ENCODE data around the gene STRBP. TPM values are rescaled to one million over a fixed set of nuclear protein-coding genes. Genes with fewer than 3 reads are reported as not detected.

Gene STRBP
- total RNA-seq, 1 experiment from 2014 or later = 96.3 TPM

DNA sequence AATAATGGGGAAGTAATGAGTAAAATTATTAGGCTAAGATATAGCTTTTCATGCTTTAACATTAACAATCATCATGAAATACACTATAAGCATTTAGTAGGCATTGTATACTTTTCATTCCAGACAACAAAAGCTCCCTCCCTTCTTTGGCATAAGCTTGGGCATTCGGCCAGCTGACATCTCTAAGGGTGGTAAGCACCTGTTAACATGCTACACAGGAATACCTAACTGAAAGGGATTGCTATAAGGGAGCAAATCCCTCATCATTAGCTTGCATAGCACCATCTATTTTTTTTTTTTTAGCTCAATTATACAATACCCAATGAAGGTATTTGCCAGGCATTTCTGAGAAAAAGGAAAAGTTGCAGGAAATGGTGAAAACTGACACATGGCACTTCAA, 16.6 kb downstream of the STRBP start (continued):
- no peak for TF ChIP-seq ATF2 (CRISPR knock-in tag; IDR thresholded peaks at IDR 0.05; ENCODE audit: borderline replicate concordance, low read depth)

DNA sequence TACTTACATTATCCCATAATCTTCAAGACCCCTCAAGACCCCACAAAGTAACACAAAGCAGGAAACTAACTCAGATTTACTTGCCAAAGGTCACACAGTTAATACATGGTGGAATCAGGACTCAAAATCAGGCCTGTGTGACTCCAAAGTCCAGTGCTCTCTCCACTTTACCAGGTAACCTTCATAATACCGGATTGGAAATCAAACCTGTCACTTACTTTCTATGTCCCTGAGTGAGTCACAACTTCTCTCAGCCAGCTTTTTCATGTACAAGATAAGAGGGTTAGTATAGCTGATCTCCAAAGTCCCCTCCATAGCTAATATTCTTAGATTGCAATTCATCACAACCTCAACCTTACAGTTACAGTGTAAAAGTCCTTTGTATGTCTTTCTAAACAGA, 17.1 kb downstream of the STRBP start:
- Mint-ChIP-seq H3K4me1 (peaks cover 21% of the 10 kb centered on the region), H3K36me3 (peaks cover 3% of the 10 kb centered on the region), H3K27ac (no peak overlapping the region), H3K9me3 (peaks cover 18% of the 10 kb centered on the region), H3K27me3 (ENCODE audit: low read depth) (no peaks in the 10 kb centered on the region), H3K4me3 (no peak overlapping the region)
- POLR2A ChIA-PET = interaction anchor here (0.9 kb wide), 1 partner anchor 72 kb away, joined by 3 read pairs; no protein-coding TSS in a partner anchor
- CTCF ChIA-PET = interaction anchor here (2.0 kb wide), 1 partner anchor 26 kb away, joined by 5 read pairs; no protein-coding TSS in a partner anchor
- TF ChIP-seq JAZF1 (CRISPR knock-in tag; IDR thresholded peaks at IDR 0.05) = no peak
- no peak for TF ChIP-seq MYBL2 (CRISPR knock-in tag; IDR thresholded peaks at IDR 0.05)
- no peak for TF ChIP-seq NR1H2 (CRISPR knock-in tag; IDR thresholded peaks at IDR 0.05)
- no peak for TF ChIP-seq NFATC4 (CRISPR knock-in tag; IDR thresholded peaks at IDR 0.05)
- TF ChIP-seq ZNF423 (CRISPR knock-in tag; IDR thresholded peaks at IDR 0.05) = no peak
- TF ChIP-seq FOXJ3 (CRISPR knock-in tag; IDR thresholded peaks at IDR 0.05; ENCODE audit: borderline replicate concordance) = no peak
- TF ChIP-seq, protein P1, sequence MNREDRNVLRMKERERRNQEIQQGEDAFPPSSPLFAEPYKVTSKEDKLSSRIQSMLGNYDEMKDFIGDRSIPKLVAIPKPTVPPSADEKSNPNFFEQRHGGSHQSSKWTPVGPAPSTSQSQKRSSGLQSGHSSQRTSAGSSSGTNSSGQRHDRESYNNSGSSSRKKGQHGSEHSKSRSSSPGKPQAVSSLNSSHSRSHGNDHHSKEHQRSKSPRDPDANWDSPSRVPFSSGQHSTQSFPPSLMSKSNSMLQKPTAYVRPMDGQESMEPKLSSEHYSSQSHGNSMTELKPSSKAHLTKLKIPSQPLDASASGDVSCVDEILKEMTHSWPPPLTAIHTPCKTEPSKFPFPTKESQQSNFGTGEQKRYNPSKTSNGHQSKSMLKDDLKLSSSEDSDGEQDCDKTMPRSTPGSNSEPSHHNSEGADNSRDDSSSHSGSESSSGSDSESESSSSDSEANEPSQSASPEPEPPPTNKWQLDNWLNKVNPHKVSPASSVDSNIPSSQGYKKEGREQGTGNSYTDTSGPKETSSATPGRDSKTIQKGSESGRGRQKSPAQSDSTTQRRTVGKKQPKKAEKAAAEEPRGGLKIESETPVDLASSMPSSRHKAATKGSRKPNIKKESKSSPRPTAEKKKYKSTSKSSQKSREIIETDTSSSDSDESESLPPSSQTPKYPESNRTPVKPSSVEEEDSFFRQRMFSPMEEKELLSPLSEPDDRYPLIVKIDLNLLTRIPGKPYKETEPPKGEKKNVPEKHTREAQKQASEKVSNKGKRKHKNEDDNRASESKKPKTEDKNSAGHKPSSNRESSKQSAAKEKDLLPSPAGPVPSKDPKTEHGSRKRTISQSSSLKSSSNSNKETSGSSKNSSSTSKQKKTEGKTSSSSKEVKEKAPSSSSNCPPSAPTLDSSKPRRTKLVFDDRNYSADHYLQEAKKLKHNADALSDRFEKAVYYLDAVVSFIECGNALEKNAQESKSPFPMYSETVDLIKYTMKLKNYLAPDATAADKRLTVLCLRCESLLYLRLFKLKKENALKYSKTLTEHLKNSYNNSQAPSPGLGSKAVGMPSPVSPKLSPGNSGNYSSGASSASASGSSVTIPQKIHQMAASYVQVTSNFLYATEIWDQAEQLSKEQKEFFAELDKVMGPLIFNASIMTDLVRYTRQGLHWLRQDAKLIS (CRISPR knock-in tag; IDR thresholded peaks at IDR 0.05; ENCODE audit: borderline replicate concordance) = no peak
- no peak for TF ChIP-seq JUN (CRISPR knock-in tag; IDR thresholded peaks at IDR 0.05)
- TF ChIP-seq, protein P2, sequence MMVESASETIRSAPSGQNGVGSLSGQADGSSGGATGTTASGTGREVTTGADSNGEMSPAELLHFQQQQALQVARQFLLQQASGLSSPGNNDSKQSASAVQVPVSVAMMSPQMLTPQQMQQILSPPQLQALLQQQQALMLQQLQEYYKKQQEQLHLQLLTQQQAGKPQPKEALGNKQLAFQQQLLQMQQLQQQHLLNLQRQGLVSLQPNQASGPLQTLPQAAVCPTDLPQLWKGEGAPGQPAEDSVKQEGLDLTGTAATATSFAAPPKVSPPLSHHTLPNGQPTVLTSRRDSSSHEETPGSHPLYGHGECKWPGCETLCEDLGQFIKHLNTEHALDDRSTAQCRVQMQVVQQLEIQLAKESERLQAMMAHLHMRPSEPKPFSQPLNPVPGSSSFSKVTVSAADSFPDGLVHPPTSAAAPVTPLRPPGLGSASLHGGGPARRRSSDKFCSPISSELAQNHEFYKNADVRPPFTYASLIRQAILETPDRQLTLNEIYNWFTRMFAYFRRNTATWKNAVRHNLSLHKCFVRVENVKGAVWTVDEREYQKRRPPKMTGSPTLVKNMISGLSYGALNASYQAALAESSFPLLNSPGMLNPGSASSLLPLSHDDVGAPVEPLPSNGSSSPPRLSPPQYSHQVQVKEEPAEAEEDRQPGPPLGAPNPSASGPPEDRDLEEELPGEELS (CRISPR knock-in tag; IDR thresholded peaks at IDR 0.05) = no peak
- TF ChIP-seq CREM (CRISPR knock-in tag; IDR thresholded peaks at IDR 0.05) = no peak
- no peak for TF ChIP-seq ATF3 (CRISPR knock-in tag; conservative IDR thresholded peaks at IDR 0.05)
- TF ChIP-seq, protein P3, sequence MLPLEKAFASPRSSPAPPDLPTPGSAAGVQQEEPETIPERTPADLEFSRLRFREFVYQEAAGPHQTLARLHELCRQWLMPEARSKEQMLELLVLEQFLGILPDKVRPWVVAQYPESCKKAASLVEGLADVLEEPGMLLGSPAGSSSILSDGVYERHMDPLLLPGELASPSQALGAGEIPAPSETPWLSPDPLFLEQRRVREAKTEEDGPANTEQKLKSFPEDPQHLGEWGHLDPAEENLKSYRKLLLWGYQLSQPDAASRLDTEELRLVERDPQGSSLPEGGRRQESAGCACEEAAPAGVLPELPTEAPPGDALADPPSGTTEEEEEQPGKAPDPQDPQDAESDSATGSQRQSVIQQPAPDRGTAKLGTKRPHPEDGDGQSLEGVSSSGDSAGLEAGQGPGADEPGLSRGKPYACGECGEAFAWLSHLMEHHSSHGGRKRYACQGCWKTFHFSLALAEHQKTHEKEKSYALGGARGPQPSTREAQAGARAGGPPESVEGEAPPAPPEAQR (CRISPR knock-in tag; IDR thresholded peaks at IDR 0.05) = no peak
- TF ChIP-seq, protein P4, sequence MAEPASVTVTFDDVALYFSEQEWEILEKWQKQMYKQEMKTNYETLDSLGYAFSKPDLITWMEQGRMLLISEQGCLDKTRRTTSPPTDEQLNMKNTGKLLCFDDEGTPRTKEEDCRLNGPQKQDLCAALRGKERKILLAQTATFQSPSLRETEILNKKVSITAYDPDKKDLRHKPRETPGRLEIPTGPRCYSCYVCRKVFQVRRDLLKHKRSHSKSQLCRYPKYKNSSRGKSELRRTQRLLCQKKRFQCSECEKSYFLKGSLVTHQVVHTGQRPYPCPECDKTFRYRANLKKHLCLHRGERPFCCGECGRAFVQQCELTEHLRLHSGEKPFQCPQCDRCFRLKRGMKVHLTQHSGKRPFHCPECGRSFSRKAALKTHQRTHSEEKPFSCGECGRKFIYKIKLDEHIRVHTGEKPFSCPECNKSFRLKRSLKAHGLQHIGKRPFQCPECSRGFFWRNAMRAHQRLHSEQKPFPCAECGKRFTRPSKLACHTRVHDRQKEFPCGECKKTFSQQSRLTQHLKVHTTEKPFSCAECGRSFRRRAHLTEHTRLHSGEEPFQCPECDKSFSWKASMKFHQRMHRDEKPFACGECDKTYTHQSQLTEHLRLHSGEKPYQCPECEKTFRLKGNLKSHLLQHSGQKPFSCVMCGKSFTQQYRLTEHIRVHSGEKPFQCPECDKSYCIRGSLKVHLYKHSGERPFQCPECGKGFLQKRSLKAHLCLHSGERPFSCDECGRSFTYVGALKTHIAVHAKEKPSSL (CRISPR knock-in tag; conservative IDR thresholded peaks at IDR 0.05) = no peak
- TF ChIP-seq, protein P5, sequence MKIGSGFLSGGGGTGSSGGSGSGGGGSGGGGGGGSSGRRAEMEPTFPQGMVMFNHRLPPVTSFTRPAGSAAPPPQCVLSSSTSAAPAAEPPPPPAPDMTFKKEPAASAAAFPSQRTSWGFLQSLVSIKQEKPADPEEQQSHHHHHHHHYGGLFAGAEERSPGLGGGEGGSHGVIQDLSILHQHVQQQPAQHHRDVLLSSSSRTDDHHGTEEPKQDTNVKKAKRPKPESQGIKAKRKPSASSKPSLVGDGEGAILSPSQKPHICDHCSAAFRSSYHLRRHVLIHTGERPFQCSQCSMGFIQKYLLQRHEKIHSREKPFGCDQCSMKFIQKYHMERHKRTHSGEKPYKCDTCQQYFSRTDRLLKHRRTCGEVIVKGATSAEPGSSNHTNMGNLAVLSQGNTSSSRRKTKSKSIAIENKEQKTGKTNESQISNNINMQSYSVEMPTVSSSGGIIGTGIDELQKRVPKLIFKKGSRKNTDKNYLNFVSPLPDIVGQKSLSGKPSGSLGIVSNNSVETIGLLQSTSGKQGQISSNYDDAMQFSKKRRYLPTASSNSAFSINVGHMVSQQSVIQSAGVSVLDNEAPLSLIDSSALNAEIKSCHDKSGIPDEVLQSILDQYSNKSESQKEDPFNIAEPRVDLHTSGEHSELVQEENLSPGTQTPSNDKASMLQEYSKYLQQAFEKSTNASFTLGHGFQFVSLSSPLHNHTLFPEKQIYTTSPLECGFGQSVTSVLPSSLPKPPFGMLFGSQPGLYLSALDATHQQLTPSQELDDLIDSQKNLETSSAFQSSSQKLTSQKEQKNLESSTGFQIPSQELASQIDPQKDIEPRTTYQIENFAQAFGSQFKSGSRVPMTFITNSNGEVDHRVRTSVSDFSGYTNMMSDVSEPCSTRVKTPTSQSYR (CRISPR knock-in tag; IDR thresholded peaks at IDR 0.05) = no peak
- TF ChIP-seq GRHL2 (CRISPR knock-in tag; IDR thresholded peaks at IDR 0.05; ENCODE audit: insufficient replicate concordance, severe bottlenecking) = no peak
- no peak for TF ChIP-seq NR3C1 (CRISPR knock-in tag; conservative IDR thresholded peaks at IDR 0.05; ENCODE audit: low read depth)
- TF ChIP-seq, protein P6, sequence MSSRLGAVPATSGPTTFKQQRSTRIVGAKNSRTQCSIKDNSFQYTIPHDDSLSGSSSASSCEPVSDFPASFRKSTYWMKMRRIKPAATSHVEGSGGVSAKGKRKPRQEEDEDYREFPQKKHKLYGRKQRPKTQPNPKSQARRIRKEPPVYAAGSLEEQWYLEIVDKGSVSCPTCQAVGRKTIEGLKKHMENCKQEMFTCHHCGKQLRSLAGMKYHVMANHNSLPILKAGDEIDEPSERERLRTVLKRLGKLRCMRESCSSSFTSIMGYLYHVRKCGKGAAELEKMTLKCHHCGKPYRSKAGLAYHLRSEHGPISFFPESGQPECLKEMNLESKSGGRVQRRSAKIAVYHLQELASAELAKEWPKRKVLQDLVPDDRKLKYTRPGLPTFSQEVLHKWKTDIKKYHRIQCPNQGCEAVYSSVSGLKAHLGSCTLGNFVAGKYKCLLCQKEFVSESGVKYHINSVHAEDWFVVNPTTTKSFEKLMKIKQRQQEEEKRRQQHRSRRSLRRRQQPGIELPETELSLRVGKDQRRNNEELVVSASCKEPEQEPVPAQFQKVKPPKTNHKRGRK (CRISPR knock-in tag; IDR thresholded peaks at IDR 0.05; ENCODE audit: borderline replicate concordance) = no peak
- ATAC-seq (no peak), DNase-seq (ENCODE audit: low spot score) (no peak)
